LHCN-M2 (cell line): ENCODE measurements around the gene ANXA6. TPM values are rescaled to one million over a fixed set of nuclear protein-coding genes. Genes with fewer than 3 reads are reported as not detected.

Experiments used
- DNase-seq: peaks from one replicate; pipeline ENCODE4 v3.0.0-alpha.2; 2012; ENCODE audit warnings: low read depth
- total RNA-seq: library from RNA; depleted of rRNA; stranded (reverse); fragments of >200 nt; gene quantifications from 2 replicates; pipeline ENCODE4 v1.2.3, GENCODE V29; 2014

Gene ANXA6
- total RNA-seq, 1 experiment from 2014 or later = 795 TPM

DNA sequence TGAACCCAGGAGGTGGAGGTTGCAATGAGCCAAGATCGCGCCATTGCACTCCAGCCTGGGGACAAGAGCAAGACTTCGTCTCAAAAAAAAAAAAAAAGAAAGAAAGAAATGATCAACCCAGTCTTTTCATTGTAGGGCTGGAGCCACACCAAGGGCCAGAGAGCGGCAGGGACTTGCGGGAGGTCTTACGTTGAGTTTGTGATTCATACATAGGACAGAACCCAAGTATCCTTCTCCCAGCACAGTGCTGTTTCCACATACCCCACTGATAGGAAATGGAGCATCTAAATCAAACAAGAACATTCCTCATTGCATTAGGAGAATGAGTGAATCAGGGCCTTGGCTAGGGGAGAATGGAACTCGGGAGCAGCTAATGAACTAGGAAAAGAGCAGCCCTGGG is 73.2 kb downstream of the ANXA6 start:
- DNase-seq = peak; percentile 45

DNA sequence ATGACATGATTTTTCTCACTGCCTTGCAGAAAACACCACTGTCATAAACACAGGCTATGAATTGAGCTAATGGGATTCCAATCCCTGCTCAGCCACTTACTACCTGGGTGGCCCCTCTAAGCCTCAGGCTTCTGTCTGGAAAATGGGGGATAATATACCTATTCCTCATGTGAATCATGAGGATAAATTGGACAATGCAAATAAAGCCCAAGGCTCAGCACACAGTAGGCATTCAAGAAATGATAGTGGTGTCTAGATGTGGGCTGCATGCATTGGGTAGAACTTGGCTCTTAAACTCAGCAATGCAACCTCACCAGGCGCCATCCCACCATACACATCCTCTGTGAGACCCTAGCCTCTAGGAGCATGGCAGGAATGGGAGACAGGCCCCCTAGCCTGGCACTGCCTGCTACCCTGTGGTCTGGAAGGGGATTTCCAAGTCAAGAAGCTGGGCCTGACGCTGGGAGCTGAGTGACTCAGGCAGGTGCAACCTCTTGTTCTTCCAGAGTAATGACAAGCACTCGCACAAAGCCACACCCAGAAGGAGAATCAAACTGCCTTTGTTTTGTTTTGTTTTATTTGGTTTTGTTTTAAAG is 74.4 kb downstream of the ANXA6 start:
- DNase-seq = peak; percentile 96

DNA sequence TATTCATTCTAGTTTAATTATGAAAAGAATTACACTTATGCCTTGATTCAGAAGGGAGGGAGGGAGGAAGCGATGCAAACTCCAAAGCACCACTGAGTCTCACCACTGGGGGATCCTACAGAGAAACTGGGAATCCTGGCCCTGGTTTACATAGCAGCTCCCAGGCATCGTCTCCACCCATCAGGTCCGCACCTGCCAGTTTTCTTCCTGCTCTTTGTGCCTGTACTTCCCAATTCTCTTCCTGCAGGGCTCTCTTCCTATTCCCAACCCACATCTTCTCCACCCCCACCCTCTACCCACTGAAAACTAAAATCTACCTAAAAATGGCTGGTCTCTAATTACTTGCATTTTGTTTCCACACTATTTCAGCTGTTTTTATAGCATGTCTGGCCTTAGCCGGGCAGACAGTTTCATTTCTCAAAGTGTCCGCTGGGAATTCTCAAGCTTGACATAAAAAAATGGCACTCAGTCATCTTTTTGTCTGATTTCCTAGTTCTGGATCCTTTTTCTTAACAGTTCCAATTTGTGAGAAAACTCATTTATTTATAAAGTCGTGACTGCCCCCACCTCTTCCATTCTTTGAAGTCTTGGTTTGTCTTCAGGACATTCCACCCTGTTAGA is 75.2 kb downstream of the ANXA6 start:
- DNase-seq = peak; percentile 76

DNA sequence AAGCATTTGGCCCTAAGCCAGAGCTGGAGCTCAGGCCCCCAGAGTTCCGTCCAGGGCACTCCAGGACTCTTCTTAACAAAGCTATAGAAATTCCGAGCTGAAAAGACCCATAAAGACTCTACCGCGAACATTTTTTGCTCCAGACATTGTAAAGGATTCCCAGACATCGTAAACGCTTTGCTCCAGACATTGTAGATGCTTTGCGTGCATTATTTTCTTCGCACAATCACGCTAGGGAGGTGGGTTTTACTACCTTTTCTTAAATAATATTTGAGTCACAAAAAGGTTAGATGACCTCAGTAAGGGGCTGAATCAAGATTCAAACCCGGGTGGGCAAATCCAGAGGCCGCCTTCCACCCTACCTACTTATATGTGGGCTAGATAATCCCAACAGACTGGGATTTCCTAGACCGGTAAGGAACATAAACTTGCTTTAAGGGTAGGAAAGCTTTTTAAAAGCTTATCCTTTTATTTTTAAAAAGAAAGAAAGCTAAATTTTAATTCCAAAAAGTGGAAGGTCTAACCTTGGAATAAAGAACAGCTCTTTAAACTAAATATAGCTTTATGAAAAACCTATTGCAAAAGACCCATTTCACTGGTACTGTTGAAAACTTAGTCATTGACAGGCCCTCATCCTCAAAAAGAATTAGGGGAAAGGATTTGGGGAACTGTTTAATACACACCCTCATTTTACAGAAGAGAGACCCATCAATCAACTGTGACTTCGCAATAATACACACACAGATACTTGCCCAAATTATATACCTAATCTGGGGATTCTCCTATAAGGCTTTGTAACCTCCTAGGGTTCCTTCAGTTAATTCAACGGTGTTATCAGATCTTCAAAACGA is 75.9 kb downstream of the ANXA6 start:
- DNase-seq = peak; percentile 65

DNA sequence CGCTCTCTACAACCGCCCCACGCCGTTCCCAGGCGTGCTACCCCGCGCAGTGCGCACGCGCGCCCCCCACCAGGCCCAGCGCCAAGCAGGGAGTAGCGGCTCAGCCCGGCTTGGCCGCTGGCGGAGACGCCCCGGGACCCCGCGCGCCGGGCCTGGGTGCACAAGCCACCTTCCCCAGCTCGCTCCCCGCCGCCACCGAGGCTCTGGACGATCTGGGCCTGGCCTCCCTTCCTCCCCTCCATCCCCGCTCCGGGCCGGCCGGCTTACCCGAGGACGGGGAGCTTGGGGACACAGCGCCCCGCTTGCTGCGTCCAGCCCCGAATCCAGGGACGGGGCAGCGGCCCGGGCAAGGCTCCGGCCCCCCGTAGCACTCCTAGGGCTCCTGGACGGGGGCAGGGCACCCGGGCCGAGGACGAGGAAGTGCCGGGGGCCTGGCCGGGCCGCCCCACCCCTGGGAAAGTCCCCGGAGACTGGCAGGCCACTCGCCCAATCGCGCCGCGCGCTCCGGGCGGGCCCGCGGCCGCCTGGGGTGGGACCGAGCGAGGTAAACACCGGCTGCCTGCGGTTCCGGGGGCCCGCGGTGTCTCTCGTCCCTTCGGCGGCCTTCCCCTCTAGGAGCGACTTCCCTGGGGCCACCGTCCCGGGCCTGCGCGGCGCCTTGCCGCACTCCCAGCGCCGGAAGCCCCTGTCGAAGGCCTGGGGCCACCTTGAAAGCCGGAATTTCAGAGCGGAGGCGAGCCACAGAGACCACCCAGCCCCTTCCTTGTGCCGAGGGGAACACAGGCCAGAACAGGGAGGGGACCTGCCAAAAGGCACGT is 76.8 kb downstream of the ANXA6 start, which contains the start of gene TNIP1:
TSS of gene TNIP1 (minus strand) at position 422 of the 818 bp plus-strand sequence. CDS start 15,939 bp downstream, outside the sequence.
- DNase-seq = peak; percentile 85

- peak; percentile 88 for DNase-seq
These were observed 77.6 kb downstream of the ANXA6 start for GRCh38 chr5:151079838-151080612.

GRCh38 chr5:151078490-151079262 is 78.9 kb downstream of the ANXA6 start:
- DNase-seq = peak; percentile 61

- DNase-seq = no peak
These were observed 79.6 kb downstream of the ANXA6 start for GRCh38 chr5:151077967-151078366.

DNA sequence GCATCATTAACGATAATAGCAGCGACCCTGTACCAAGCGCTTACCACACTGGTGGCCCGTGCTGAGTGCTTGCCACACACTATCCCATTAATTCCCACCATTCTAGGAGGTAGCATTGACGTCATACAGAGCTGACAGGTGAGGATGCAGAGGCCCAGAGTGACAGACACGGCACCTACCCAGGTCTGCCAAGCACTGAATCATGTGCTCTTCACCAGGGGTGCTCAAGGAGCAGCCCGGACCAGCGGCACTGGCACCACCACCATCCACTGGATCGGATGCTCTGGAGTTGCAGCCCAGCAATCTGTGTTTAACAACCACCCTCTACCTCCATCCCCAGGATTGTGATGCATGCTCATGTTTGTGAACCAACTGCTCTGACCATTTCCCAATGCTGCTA is 80.2 kb downstream of the ANXA6 start:
- DNase-seq = no peak

GRCh38 chr5:151076616-151077015 is 81.0 kb downstream of the ANXA6 start:
- DNase-seq = no peak

DNA sequence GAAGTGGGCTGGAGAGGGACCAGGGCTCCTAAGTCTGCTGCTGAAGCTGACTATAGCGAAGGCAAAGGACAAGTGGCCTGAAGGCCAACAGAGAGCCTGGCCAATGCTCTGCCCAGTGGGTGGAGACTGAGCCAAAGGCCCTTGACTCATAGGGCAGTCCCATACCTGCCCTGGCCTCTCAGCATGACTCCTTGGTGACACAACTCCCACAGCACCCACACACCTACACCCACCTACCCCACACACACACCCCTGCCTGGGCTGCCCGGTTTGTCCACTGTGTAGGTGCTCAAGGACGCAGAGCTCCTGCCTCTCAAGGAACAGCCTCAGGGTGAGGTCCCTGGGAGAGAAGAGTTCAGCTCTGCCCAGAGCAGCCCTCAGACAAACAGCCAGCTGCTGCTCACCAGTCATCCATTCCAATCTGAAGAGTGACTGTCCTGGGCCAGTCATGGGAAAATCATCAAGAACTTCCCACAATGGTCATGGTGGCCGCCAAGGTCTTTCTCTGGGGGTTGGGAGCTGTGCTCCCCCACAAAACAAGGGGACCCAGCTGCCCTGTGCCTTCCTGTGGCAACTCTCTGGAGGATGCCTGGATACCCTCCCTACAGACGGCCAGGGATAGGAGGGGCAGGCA is 81.8 kb downstream of the ANXA6 start:
- peak; percentile 87 for DNase-seq

- DNase-seq = no peak
These were observed 83.0 kb downstream of the ANXA6 start for GRCh38 chr5:151074557-151074956.

DNA sequence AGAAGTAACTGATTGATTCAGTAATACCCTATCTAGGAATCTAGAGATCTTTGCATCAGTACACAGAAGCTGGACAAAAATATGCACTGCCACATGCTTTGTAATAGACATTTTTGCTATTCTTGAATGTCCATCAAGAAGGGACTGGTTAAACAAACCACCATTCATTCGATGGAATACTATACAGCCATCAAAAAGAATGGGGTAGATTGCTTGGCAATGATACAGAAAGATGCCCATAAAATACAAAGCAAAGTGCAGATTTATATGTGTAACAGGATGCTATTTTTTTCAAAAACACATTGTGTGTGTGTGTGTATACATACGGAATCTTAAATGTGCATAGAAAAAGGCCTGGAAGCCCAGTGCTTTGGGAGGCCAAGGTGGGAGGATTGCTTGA is 84.3 kb downstream of the ANXA6 start:
- DNase-seq = no peak

DNA sequence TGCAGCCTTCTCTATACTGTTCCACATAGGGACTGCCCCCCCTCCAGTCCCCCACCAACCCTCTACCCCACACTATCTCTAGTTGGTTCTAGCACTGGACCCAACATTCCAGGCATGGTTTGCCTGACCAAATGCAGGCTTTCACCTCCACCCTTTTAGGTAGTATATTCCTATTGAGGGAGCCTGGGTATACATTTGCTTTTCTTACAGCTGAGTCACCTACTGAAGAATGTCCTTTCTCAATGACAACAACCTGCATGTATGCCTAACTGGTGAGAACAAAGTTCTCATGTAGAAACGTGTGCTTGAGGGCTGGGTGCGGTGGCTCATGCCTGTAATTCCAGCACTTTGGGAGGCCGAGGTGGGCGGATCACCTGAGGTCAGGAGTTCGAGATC is 85.0 kb downstream of the ANXA6 start:
- peak; percentile 56 for DNase-seq

- no peak for DNase-seq
These were observed 85.5 kb downstream of the ANXA6 start for GRCh38 chr5:151071848-151072629.

DNA sequence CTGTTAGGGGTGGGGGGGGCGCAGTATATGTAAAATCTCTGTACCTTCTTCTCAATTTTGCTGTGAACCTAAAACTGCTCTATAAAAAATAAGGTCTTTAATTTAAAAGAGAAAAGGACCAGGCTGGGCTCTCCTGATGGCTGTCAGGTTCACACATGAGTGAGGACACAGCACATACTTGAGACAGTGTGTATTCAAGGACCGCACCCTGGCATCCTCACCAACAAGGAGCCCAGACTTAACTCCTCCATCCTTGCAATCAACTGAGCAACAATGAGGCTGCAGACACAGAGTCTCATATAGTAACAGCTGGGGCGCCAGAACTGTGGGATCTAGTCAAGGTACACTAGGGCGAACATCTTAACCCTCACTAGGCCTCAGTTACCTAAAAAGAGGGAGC is 86.6 kb downstream of the ANXA6 start:
- DNase-seq = no peak

- peak; percentile 53 for DNase-seq
These were observed 87.1 kb downstream of the ANXA6 start for GRCh38 chr5:151070449-151070848.

DNA sequence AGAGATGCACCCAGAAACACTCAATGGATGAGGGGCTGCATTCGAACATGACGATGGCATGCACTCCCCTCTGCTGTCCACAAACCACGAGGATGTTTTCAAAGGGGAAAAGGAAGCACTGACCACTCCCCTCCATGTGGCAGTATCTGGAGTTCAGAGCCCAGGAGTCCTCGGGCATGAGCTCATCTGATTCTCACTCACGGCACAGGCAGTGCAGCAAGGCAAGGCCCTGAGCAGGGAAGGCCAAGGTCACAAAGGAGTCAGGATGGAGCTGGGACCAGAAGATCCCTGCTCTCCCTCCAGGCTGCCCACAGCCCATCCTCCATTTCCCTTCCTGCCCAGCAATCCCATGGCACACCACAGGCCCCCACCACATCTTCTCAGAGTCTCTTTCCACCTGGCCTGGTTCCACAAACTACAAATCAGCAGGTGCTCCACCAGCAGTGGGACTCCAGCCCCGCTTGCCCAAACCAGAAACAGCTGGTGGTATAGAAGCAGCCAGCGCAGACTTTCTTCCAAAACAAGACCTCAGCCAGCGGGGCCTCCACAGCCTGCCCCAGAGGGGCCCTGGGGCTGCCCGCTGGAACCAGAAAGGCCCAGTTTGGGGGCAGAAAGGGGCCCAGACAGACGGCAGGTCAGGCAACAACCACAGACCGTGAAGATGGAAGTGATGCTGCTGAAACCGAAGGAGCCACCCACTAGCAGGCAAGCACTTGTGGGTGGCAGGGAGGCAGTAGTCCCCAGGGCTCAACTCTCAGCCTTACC is 89.0 kb downstream of the ANXA6 start:
- peak; percentile 70 for DNase-seq
